NCI-H2029 treated with DMSO at 0.1 percent for 48 hours (cell line): Measurements from ENCODE around the gene TSHZ2.

ENCODE experiments used
- DNase-seq: peaks from one replicate; lab custom pipeline; 2025; lab: John Stamatoyannopoulos, UW

Gene TSHZ2

GRCh38 chr20:53168491-53168890, 196.3 kb downstream of the TSHZ2 start:
- no peak for DNase-seq

- DNase-seq: no peak
Observed at GRCh38 chr20:53170196-53170595, 198.0 kb downstream of the TSHZ2 start.

DNA sequence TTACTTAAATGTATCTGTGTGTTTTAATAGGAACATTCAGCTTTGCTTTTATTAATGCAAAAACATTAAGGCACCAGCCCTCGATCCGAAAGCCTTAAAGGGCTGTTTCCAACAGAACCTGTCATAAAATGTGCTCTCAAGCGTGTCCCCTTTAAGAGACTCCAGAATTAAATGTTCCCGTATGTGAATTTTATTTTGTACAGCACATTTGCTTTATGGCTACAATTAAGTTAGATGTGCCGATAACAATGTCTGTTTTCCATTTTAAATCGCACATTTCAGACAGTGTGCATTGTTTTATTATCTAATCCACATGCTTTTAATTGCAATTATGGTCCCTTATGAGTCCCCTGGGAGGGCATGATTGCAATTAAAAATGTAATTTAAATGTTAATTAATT, 198.9 kb downstream of the TSHZ2 start:
- DNase-seq: no peak

DNA sequence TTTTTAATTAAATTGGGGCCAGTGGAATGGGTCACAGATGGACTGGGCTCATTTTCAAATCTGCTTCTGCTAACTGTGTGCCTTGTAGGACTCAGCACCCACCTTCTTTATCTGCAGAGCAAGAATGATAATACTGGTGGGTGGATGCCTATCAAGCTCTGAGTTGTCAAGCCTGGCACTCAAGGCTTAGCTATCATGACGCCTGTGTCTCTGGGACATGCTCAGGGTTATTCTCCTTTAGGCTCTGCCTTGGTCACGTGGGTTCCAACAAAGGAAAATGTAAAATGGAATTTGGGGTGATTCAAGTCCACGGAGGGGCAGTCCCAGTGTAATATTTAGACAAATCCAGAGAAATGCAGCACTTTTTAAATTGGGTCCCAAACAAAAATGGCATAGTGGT, 202.3 kb downstream of the TSHZ2 start:
- no peak for DNase-seq

- DNase-seq: no peak
Observed at GRCh38 chr20:53175135-53175780, 203.1 kb downstream of the TSHZ2 start.

GRCh38 chr20:53176134-53176533, 204.0 kb downstream of the TSHZ2 start:
- no peak for DNase-seq

DNA sequence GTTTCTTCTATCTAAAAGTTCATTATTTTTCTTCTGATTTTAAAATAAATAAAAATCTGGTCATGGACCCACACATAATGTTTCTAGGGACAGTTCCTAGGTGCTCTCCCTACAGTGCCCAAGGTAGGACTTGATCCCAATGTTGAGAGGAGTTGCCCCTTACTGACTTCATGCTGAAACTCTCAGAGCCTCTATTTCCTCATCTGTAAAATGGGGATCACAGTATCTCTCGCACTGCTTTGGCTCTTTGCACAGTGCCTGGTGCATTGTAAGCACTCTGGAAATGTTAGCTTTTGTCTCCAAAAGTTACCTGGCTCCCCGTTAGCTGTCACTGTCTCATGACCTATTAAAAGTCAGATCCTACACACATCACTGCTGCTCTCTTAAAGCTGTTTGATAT, 205.5 kb downstream of the TSHZ2 start:
- no peak for DNase-seq

DNA sequence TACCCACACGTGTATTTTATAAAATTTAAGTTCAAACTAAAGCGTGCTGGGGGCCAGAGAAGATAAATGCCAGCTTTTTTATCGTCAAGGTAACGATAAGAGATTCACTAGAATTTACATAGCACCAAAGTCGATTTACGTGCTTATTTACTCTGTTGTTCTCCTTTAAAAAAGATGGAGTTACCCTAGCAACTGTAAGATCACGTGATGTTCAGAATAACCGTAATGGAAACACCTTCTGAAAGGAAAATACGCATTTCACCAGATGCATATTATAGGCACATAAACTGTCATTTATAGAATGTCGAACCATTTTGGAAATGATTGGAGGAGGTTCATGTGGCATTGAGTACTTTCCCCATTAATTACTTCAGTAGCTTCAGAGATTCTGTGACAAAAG, 207.6 kb downstream of the TSHZ2 start:
- no peak for DNase-seq

DNA sequence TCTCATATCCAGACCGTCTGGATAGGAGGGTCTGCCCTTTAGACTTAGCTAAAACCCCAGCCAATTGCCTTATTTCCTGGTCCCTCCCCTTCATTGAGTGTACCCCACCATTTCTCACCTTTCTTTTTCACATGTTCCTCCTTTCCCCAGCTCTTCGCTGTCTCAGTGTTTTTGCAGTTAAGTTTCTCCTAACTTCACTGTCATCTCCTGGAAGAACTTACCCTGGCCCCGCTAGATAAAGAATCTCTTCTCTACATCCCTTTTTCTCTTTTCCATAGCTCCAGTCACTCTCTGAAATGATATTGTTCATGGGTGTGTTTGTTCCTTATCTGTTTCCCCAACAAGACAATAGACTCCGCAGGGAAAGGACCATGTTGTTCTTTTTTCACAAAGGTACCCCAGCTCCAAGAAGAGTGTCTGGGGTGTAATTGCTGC, 208.8 kb downstream of the TSHZ2 start:
- DNase-seq: no peak

DNA sequence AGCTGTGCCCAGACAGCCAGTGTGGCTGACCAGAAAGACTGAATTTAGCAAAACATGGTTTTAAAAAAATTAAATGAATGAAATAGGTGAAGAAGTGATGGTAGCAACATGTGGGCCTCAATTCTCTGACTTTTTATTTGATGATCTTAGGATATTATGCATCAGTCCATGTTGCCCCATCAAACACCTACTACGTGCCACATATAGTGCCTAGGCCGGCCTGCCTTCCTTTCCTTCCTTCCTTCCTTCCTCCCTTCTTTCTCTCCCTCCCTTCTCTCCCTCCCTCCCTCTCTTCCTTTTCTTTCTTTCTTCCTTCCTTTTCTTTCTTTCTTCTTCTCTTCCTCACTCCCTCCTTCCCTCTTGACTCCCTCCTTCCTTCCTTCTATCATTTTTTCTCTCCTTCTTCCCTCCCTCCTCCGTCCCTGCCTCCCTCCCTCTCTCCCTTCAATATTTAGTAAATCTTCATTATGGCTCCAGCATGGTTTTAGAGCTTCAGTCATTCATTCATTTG, 209.8 kb downstream of the TSHZ2 start:
- no peak for DNase-seq

- DNase-seq: no peak
Observed at GRCh38 chr20:53183181-53183580, 211.0 kb downstream of the TSHZ2 start.

DNA sequence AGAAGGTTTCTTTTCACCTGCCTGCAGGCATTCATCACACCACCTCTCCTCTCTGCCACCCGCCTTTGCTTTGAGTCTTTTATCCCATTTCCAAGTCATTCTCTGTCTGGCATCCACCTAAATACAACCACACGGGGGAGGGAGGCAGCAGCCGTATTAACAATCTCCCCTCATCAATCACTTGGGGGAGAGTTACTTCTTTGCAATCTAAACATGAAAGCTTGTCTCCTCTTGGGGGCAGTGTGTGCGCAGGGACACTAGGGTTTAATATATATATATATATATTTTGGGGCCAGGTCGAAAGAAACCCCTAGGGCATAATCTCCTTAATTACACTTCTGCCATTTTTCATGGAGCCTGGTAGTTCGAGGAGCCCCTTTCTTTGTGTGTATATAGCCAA, 214.5 kb downstream of the TSHZ2 start:
- DNase-seq: no peak

DNA sequence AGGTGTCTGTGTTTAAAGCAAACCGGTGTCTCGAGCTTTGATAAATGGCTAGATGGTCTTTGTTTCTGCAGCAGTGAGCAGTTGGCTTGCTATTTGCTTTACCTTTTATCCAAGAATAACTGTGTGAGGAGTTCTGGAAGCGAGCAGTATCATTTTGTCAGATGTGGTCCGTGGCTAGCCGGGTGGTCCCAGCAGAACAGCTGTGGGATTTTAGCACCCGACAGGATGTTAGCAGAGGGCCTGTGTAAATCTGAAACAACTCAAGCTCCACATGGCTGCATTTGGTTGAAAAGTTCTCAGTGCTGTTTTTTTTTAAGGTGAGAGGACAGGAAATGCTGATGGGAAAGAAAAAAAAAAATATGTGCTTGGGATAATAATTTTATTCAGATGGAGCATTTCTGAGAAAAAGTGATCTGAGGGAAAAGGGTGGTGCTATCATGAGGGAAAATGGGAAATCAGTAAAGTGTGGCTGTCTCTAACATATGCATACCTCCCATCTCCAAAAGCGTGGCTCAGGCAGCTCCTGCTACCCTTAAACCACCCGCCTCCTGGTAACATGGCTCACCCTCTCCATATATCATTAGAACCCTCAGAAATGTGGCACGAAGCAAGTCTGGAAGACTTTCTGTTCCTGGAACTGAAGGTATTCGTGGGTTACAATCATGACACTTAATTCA, 215.4 kb downstream of the TSHZ2 start:
- DNase-seq: no peak

DNA sequence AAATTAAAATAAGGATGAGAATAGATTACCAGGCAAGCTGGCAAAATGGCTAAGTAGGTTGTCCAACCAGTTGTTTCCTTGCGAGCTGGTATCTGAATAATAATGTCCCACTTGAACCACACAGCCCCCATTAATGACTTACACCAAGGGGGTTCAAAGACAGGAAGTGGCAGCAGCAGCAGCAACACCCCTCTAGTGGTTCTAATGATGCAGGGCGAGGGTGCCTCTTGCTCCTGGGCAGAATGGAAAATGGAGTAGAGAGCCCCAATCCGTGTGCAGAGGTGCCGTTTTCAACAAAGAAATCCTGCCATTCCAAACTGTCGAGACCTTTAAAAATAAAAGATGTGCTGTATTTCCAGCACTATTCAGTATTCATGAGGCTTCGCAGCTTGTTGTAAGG, 218.1 kb downstream of the TSHZ2 start:
- no peak for DNase-seq

DNA sequence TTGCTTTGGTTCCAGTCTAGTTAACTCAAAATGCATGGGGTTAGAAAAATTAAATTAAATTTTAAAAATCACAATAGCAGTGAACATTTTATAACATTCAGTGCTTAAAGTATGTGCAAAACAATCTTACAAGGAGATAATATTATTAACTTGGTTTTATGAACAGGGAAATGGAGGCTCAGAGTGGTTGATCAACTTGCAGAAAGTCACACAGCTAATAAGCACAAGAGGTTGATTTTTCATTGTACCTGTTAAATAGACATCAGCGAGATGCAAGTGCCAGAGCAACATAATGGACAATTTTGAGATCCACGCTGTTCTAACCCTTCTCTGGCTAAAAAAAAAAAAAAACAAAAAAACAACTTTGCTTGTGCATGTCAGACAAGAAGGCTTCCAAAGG, 219.8 kb downstream of the TSHZ2 start:
- no peak for DNase-seq

GRCh38 chr20:53194306-53195290, 222.4 kb downstream of the TSHZ2 start:
- DNase-seq: no peak

DNA sequence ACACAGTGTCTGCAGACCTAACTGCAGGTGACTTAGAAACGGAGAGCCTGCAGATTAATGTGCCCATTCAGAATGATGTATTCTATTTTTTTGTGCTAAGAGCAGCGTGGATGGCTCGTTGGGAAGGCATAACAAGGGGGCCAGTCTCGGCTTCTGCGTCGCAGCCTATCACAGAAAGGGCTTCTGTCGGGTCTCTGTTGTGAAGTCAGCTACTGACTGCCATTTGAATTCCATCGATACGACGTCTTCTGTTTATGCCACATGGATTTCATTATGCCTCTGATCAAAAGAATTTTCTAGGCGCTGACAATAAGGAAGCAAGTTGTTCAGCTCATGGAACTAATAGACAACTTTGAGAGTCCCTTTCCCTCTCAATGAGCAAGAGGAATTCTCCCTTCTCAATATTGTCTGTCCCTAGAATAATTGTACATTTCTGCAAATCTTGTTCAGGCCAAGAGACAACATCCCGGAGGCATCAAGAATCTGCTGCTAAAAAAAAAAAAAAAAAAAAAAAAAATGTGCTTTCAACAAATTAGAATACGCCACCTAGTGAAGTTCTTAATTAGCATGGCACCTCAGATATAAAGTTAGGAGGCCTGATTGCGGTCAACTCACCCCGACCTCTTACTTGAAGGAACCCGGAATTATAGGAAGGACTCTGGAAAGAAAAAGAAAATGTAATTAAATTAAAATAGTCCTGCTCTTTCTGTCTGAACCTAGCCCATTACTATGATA, 223.9 kb downstream of the TSHZ2 start:
- no peak for DNase-seq

DNA sequence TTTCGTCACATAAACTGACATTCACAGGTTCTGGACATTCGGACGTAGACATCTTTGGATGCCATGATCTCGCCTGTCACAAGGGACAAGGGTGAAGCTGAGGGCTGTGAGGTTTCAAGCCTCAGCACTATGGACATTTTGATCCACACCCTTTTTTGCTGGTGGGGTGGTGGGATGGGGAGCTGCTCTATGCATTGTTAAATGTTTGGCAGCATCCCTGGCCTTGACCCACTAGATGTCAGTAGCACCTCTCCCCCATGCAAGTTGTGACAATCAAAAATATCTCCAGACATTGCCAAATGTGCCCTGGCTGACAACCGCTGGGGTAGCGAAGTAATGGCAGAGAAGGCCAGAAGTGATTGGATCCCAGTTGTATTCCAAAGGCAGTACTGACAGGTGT, 229.4 kb downstream of the TSHZ2 start:
- no peak for DNase-seq

DNA sequence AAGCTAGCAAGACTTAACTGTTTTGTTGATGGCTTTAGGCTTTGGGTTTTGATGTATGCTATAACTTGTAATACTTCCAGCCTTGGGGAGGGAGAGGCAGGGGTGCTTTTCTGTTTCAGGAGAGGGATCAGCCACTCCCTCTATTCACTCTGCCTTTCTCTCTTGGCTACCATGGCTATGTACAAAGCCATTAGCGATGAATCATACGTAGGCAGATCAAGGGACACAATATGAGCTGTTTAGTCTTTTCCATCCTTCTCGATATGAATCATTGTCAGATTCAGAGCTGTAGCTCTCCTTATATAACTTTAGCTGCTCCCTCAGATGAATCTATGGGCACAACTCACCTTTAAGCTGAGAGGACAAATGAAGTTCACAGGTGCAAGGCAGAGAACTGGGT, 230.6 kb downstream of the TSHZ2 start:
- no peak for DNase-seq

DNA sequence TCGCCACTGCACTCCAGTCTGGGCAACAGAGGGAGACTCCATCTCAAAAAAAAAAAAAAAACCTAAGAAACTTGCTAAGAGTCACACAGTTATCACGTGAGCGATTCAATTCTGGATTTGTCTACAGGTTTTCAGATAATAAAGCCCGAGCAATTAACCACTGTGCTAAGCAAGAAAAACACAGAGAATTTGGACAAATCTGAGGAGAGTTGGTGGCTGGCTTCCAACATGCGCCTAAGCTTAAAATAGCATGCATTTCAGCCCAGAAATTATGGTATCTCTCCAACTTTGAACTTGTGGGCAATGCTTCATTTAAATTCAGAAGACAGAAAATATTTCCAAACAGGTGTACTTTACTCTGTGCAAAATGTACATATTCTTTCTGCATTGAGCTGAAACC, 232.9 kb downstream of the TSHZ2 start:
- DNase-seq: no peak

DNA sequence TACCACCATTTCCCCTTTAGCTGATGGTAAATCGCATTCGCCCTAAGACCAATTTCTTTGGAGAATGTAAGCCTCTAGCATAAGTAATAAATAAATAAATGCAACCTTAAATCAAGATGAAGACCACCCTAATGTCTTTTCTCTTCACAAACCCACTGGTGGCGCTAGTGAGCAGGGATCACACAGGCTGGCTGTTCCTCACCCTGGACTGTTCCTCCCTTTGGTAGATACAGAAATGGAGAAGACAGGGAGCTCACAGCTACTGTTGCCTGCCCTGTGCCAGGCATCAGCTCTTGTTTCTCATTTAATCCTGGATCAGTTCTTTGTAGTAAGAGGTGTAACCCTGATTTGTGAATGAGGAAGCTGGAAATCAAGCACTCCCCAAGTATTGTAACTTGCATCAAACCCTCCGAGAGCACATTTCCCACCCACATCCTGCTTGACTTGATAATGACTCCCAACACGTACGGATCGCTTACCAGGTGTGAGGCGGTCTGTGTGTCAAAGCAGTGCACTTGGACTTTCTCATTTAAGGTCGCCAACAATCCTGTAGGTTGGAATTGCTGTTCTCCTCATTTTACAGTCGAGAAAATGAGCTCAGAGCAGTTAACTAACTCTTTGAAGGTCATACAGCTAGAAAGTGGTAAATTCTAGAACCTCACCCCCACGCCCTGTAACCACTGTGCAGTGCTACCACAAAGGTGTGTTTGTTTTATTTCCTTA, 236.1 kb downstream of the TSHZ2 start:
- no peak for DNase-seq
